Keratinocyte (primary cell): ENCODE data around the gene CENPS.

ENCODE experiments used
- CTCF ChIP-seq, 3 experiments: IDR thresholded peaks in 1 of 3; conservative IDR thresholded peaks in 1 of 3; optimal IDR thresholded peaks in 1 of 3; 2 replicates in 2 of 3; 3 replicates in 1 of 3; pipeline versions ENCODE3 to v1.5.1; 2011; ENCODE audit warnings: low read length in 3 of 3, mild to moderate bottlenecking in 3 of 3, moderate library complexity in 2 of 3, control low read depth in 1 of 3, inconsistent platforms in 1 of 3; ENCODE audit not compliant: insufficient read depth in 2 of 3; ENCODE audit errors: extremely low read depth in 1 of 3
- EZH2 ChIP-seq: IDR thresholded peaks from one replicate; pipeline ENCODE4 v1.6.1; 2012; ENCODE audit warnings: inconsistent platforms, mild to moderate bottlenecking, low read length, moderate library complexity

GRCh38 chr1:10449751-10450150, 19.5 kb downstream of the CENPS start, which contains the start of gene CORT:
- TF ChIP-seq CTCF (optimal IDR thresholded peaks at IDR 0.05 in 1 of 3, IDR thresholded peaks at IDR 0.05 in 1 of 3, conservative IDR thresholded peaks at IDR 0.05 in 1 of 3; ENCODE audit: extremely low read depth in 1 of 3, insufficient read depth in 2 of 3, low read length in 3 of 3): no peak
- TF ChIP-seq EZH2: no peak
